Effector memory CD4-positive, alpha-beta T cell (primary cell): ENCODE data around the gene RAB40A.

ENCODE experiments used
- DNase-seq, 3 donors: peaks; one replicate each; pipeline ENCODE4 v3.0.0-alpha.2; 2020
- H3K27ac ChIP-seq: 2 replicates; pipeline ENCODE4 v1.7.0; 2013; ENCODE audit warnings: mild to moderate bottlenecking, low read length, moderate library complexity; ENCODE audit not compliant: insufficient read depth, poor library complexity, severe bottlenecking
- H3K27me3 ChIP-seq: replicated peaks from 2 replicates; pipeline ENCODE4 v1.7.0; 2013; ENCODE audit warnings: mild to moderate bottlenecking, low read length; ENCODE audit not compliant: insufficient read depth, control insufficient read depth, poor library complexity, severe bottlenecking
- H3K36me3 ChIP-seq: 2 replicates; pipeline ENCODE4 v1.7.0; 2013; ENCODE audit warnings: mild to moderate bottlenecking, low read length, moderate library complexity; ENCODE audit not compliant: control insufficient read depth, insufficient read depth
- H3K4me1 ChIP-seq: 2 replicates; pipeline ENCODE4 v1.7.0; 2013; ENCODE audit warnings: low read length, mild to moderate bottlenecking; ENCODE audit not compliant: control insufficient read depth, insufficient read depth, poor library complexity, severe bottlenecking
- H3K4me3 ChIP-seq: 2 replicates; pipeline ENCODE4 v1.7.0; 2013; ENCODE audit warnings: low read length, low read depth, mild to moderate bottlenecking; ENCODE audit not compliant: insufficient read depth, poor library complexity, severe bottlenecking
- H3K9me3 ChIP-seq: 2 replicates; pipeline ENCODE4 v1.7.0; 2013; ENCODE audit warnings: mild to moderate bottlenecking, low read length, moderate library complexity; ENCODE audit not compliant: control insufficient read depth

Gene RAB40A

DNA sequence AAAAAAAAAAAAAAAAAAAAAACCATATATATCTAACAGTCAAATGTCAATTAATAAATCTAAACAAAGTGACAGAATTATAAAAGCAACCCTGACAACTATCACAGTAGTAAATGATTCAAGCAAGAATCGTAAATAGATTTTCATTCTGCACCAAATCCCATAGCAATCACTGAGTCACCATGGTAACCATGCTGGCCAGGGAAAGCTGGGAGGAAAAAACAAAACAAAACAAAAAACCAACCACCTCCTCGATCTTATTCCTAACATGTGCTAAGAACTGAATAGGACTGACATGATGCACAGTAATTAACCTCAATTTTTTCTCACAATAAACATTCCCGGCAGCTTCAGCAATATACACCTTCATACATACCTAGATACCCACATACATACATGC lies 30.6 kb upstream of the RAB40A start:
- no peaks in the 10 kb centered on the region for H3K9me3 ChIP-seq
- H3K4me1 ChIP-seq, result no peaks in the 10 kb centered on the region
- H3K36me3 ChIP-seq, result no peaks in the 10 kb centered on the region
- no peak overlapping the region for H3K4me3 ChIP-seq
- H3K27ac ChIP-seq, result no peak overlapping the region
- H3K27me3 ChIP-seq, result no peaks in the 10 kb centered on the region
- no peak for DNase-seq

DNA sequence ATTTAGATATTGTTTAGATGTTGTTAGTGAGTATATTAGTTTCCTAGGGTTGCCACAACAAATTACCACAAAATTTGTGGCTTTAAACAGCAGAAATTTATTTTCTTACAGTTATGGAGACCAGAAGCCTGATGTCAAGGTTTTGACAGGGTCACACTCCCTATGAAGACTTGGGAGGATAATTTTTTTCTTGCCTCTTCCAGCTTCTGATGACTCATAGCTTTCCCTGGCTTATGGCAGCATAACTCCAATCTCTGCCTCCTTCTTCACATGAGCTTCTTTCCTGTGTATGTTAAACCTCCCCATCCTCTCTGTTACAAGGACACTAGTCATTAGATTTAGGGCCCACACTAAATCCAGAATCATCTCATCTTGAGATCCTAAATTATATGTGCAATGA lies 20.9 kb upstream of the RAB40A start:
- Histone ChIP-seq H3K27ac (no peak overlapping the region), H3K27me3 (no peaks in the 10 kb centered on the region), H3K36me3 (no peaks in the 10 kb centered on the region), H3K9me3 (no peaks in the 10 kb centered on the region), H3K4me3 (no peak overlapping the region), H3K4me1 (no peaks in the 10 kb centered on the region)
- no peak for DNase-seq

GRCh38 chrX:103539695-103540094 lies 20.4 kb upstream of the RAB40A start:
- no peak overlapping the region for H3K4me3 ChIP-seq
- no peaks in the 10 kb centered on the region for H3K9me3 ChIP-seq
- DNase-seq, result no peak
- no peaks in the 10 kb centered on the region for H3K36me3 ChIP-seq
- no peaks in the 10 kb centered on the region for H3K4me1 ChIP-seq
- H3K27me3 ChIP-seq, result no peaks in the 10 kb centered on the region
- H3K27ac ChIP-seq, result no peak overlapping the region

DNA sequence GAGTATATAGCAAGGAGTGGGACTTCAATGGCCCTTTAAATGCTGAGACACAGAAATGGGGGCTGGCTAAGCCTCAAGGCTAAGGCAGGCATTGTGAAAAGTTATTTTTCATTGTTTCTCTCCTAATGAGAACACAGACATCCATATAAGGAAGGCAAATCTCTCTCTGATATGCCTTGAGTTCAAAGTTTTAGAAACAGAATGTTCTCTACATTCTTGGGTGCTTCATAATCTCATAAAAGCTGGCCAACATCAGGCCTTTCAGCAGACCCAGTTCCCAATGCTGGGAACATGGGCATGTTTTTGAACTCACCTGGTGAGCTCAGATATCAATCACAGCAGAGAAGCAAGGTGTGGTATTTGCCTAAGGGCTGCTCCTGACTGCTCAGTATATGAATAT lies 19.4 kb upstream of the RAB40A start:
- DNase-seq, result no peak
- Histone ChIP-seq H3K9me3 (no peaks in the 10 kb centered on the region), H3K4me3 (no peak overlapping the region), H3K27me3 (no peaks in the 10 kb centered on the region), H3K27ac (no peak overlapping the region), H3K4me1 (no peaks in the 10 kb centered on the region), H3K36me3 (no peaks in the 10 kb centered on the region)

DNA sequence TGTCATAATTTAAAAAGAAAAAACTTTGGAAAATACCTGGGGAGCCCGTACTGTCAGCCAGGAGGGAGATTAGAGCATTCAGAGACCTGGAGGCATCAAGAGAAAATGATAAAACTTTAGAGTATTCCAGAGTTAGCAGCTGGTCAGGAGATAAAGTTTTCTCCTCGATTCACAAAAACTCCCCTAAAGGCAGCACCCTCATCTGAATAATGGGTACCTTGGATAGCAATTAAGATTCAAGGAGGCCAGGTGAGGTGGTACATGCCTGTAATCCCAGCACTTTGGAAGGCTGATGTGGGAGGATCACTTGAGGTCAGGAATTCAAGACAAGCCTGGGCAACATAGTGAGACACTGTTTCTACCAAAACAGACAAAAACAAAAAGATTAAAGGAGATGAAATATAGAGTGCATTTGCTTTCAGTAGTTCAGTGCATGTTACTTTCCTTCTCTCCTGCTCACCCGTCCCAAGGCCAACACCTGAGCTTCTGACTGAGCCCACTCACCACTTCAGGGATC lies 18.6 kb upstream of the RAB40A start:
- Histone ChIP-seq H3K9me3 (no peaks in the 10 kb centered on the region), H3K36me3 (no peaks in the 10 kb centered on the region), H3K27ac (no peak overlapping the region), H3K27me3 (no peaks in the 10 kb centered on the region), H3K4me1 (no peaks in the 10 kb centered on the region), H3K4me3 (no peak overlapping the region)
- no peak for DNase-seq

DNA sequence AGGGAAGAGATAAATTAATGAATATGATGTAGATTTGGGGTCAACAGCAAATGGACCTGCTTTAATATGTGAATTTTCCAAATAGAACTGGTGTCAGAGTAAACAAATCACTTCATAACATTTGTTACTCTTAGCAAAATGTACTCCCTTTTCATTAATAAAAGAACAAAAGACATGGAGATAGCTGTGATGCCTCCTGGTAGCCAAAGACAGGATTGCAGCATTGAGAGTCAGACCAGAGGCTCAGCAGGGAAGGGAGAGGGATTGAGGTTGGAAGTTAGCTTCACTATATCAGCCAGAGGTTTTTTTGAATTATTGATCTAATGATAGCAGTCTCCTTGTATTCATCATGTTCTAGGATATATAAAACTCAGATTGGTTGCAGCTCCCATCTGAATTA lies 17.4 kb upstream of the RAB40A start:
- Histone ChIP-seq H3K27ac (no peak overlapping the region), H3K4me3 (no peak overlapping the region), H3K36me3 (no peaks in the 10 kb centered on the region), H3K27me3 (no peaks in the 10 kb centered on the region), H3K4me1 (no peaks in the 10 kb centered on the region), H3K9me3 (no peaks in the 10 kb centered on the region)
- DNase-seq, result no peak

DNA sequence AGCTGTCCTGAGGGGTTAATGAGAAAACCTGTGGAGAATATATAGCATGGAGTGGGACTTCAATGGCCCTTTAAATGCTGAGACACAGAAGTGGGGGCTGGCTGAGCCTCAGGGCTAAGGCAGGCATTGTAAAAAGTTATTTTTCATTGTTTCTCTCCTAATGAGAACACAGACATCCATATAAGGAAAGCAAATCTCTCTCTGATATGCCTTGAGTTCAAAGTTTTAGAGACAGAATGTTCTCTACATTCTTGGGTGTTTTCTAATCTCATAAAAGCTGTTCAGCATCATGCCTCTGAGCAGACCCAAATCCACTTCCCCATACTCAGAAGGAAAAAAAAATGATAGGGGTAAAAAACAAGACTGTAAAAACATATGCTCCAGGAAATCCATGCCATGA lies 16.8 kb upstream of the RAB40A start:
- Histone ChIP-seq H3K27me3 (no peaks in the 10 kb centered on the region), H3K4me1 (no peaks in the 10 kb centered on the region), H3K27ac (no peak overlapping the region), H3K36me3 (no peaks in the 10 kb centered on the region), H3K4me3 (no peak overlapping the region), H3K9me3 (no peaks in the 10 kb centered on the region)
- DNase-seq, result no peak

DNA sequence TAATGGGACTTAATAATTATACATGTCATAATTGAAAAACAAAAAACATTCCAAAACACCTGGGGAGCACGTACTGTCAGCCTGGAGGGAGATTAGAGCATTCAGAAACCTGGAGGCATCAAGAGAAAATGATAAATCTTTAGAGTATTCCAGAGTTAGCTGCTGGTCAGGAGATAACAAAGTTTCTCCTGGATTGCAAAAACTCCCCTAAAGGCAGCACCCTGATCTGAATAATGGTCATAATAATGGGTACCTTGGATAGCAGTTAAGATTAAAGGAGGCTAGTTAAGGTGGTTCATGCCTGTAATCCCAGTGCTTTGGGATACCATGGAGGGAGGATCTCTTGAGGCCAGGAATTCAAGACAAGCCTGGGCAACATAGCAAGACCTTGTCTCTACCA lies 15.9 kb upstream of the RAB40A start:
- Histone ChIP-seq H3K27ac (no peak overlapping the region), H3K36me3 (no peaks in the 10 kb centered on the region), H3K9me3 (no peaks in the 10 kb centered on the region), H3K4me3 (no peak overlapping the region), H3K27me3 (no peaks in the 10 kb centered on the region), H3K4me1 (no peaks in the 10 kb centered on the region)
- DNase-seq, result no peak

GRCh38 chrX:103533511-103534216 lies 14.4 kb upstream of the RAB40A start:
- DNase-seq, result peak; percentile 36 to 45 (median 40)
- no peaks in the 10 kb centered on the region for H3K27me3 ChIP-seq
- peak overlapping the region; percentile 13 for H3K4me3 ChIP-seq
- H3K9me3 ChIP-seq, result no peaks in the 10 kb centered on the region
- H3K4me1 ChIP-seq, result no peaks in the 10 kb centered on the region
- H3K27ac ChIP-seq, result no peak overlapping the region
- no peaks in the 10 kb centered on the region for H3K36me3 ChIP-seq

- no peak overlapping the region for H3K4me3 ChIP-seq
- no peak for DNase-seq
These were observed 11.7 kb upstream of the RAB40A start for GRCh38 chrX:103531002-103531401.

More at GRCh38 chrX:103531002-103531401, 11.7 kb upstream of the RAB40A start:
- H3K27me3 ChIP-seq, result no peaks in the 10 kb centered on the region
- H3K27ac ChIP-seq, result no peak overlapping the region
- H3K36me3 ChIP-seq, result no peaks in the 10 kb centered on the region
- no peaks in the 10 kb centered on the region for H3K4me1 ChIP-seq
- H3K9me3 ChIP-seq, result no peaks in the 10 kb centered on the region
